ENCODE data around the gene SYNE2. TPM values are rescaled to one million over a fixed set of nuclear protein-coding genes. Genes with fewer than 3 reads are reported as not detected.

SYNE2 gene
- total and polyA plus RNA-seq, 4 donors: 12.0 to 79.9 (median 19.5) TPM

GRCh38 chr14:63963439-63963838 is 110.6 kb downstream of the SYNE2 start:
- Histone ChIP-seq H3K27ac (ENCODE audit: low read depth in 1 of 2, low read length in 2 of 2) (no peak overlapping the region), H3K4me3 (ENCODE audit: low read depth in 1 of 3, low read length in 3 of 3) (no peak overlapping the region), H3K9ac (ENCODE audit: low read depth in 1 of 2, low read length in 2 of 2) (no peak overlapping the region), H3K9me3 (ENCODE audit: control insufficient read depth in 4 of 4, low read length in 3 of 4) (no peaks in the 10 kb centered on the region), H3K4me1 (ENCODE audit: control insufficient read depth in 4 of 4, insufficient read depth in 4 of 4, low read length in 3 of 4) (no peaks in the 10 kb centered on the region), H3K27me3 (ENCODE audit: control insufficient read depth in 4 of 4, insufficient read depth in 4 of 4, low read length in 3 of 4) (no peaks in the 10 kb centered on the region), H3K36me3 (ENCODE audit: control insufficient read depth in 4 of 4, insufficient read depth in 3 of 4, low read depth in 1 of 4, low read length in 3 of 4) (peaks cover 0 to 1% (median 0%) of the 10 kb centered on the region in 4 donors)
- no peak for DNase-seq (ENCODE audit: low spot score)
- 85% methylated on average over 2 of the region's 2 CpGs for WGBS
- TF ChIP-seq FOXA1 (IDR thresholded peaks at IDR 0.05) (no peak), ATF3 (IDR thresholded peaks at IDR 0.05) (no peak)

GRCh38 chr14:63964113-63964512 is 111.3 kb downstream of the SYNE2 start:
- Histone ChIP-seq H3K27me3 (ENCODE audit: control insufficient read depth in 4 of 4, insufficient read depth in 4 of 4, low read length in 3 of 4) (no peaks in the 10 kb centered on the region), H3K4me1 (ENCODE audit: control insufficient read depth in 4 of 4, insufficient read depth in 4 of 4, low read length in 3 of 4) (no peaks in the 10 kb centered on the region), H3K9ac (ENCODE audit: low read depth in 1 of 2, low read length in 2 of 2) (no peak overlapping the region), H3K36me3 (ENCODE audit: control insufficient read depth in 4 of 4, insufficient read depth in 3 of 4, low read depth in 1 of 4, low read length in 3 of 4) (peaks cover 0 to 1% (median 0%) of the 10 kb centered on the region in 4 donors), H3K4me3 (ENCODE audit: low read depth in 1 of 3, low read length in 3 of 3) (no peak overlapping the region), H3K27ac (ENCODE audit: low read depth in 1 of 2, low read length in 2 of 2) (no peak overlapping the region), H3K9me3 (ENCODE audit: control insufficient read depth in 4 of 4, low read length in 3 of 4) (no peaks in the 10 kb centered on the region)
- 61% methylated on average over 2 of the region's 2 CpGs for WGBS
- TF ChIP-seq ZBTB33 (IDR thresholded peaks at IDR 0.05): no peak
- no peak for TF ChIP-seq RAD21 (IDR thresholded peaks at IDR 0.05)
- no peak for TF ChIP-seq MAX (IDR thresholded peaks at IDR 0.05)
- TF ChIP-seq ATF3 (IDR thresholded peaks at IDR 0.05): no peak
- TF ChIP-seq JUND (IDR thresholded peaks at IDR 0.05): no peak
- TF ChIP-seq TAF1 (conservative IDR thresholded peaks at IDR 0.05): no peak
- no peak for TF ChIP-seq FOXA1 (IDR thresholded peaks at IDR 0.05)
- no peak for TF ChIP-seq NR2F2 (IDR thresholded peaks at IDR 0.05)
- no peak for TF ChIP-seq EGR1 (IDR thresholded peaks at IDR 0.05; ENCODE audit: low read depth in 2 of 2)
- no peak for TF ChIP-seq YY1 (IDR thresholded peaks at IDR 0.05)
- TF ChIP-seq FOXA2 (IDR thresholded peaks at IDR 0.05): no peak
- no peak for TF ChIP-seq GABPA (IDR thresholded peaks at IDR 0.05 in 1 of 2, conservative IDR thresholded peaks at IDR 0.05 in 1 of 2)
- no peak for DNase-seq (ENCODE audit: low spot score)

GRCh38 chr14:63966407-63966806 is 113.6 kb downstream of the SYNE2 start:
- 76% methylated on average over 5 of the region's 5 CpGs for WGBS
- no peak for DNase-seq (ENCODE audit: low spot score)

More at GRCh38 chr14:63966407-63966806, 113.6 kb downstream of the SYNE2 start:
- H3K36me3 ChIP-seq (ENCODE audit: control insufficient read depth in 4 of 4, insufficient read depth in 3 of 4, low read depth in 1 of 4, low read length in 3 of 4): no peaks in the 10 kb centered on the region
- no peak overlapping the region for H3K9ac ChIP-seq (ENCODE audit: low read depth in 1 of 2, low read length in 2 of 2)
- TF ChIP-seq EGR1 (IDR thresholded peaks at IDR 0.05; ENCODE audit: low read depth in 2 of 2) (no peak), RXRA (IDR thresholded peaks at IDR 0.05) (no peak), REST (IDR thresholded peaks at IDR 0.05) (no peak), FOXA1 (IDR thresholded peaks at IDR 0.05) (no peak), ZBTB33 (IDR thresholded peaks at IDR 0.05) (no peak), NR2F2 (IDR thresholded peaks at IDR 0.05) (no peak)
- no peak overlapping the region for H3K4me3 ChIP-seq (ENCODE audit: low read depth in 1 of 3, low read length in 3 of 3)
- no peaks in the 10 kb centered on the region for H3K9me3 ChIP-seq (ENCODE audit: control insufficient read depth in 4 of 4, low read length in 3 of 4)
- H3K4me1 ChIP-seq (ENCODE audit: control insufficient read depth in 4 of 4, insufficient read depth in 4 of 4, low read length in 3 of 4): no peaks in the 10 kb centered on the region
- no peaks in the 10 kb centered on the region for H3K27me3 ChIP-seq (ENCODE audit: control insufficient read depth in 4 of 4, insufficient read depth in 4 of 4, low read length in 3 of 4)
- no peak overlapping the region for H3K27ac ChIP-seq (ENCODE audit: low read depth in 1 of 2, low read length in 2 of 2)

Data from liver (tissue), 9 donors.